T-helper 2 cell treated with Interferon-gamma antibody and Interleukin-4, amounts not matched to agents 5 μg/mL and 100 μg/mL, for 36 hours (primary cell): ENCODE measurements around the gene NHSL1.

Experiments
- DNase-seq: peaks from one replicate; pipeline ENCODE4 v3.0.0; 2021; ENCODE audit warnings: low spot score
- H3K27ac Mint-ChIP-seq: one replicate; pipeline ENCODE4 v1.8.0; 2021; ENCODE audit warnings: mild to moderate bottlenecking, mixed read lengths
- H3K27me3 Mint-ChIP-seq: one replicate; pipeline ENCODE4 v1.8.0; 2021; ENCODE audit warnings: low read depth, mixed read lengths
- H3K36me3 Mint-ChIP-seq: one replicate; pipeline ENCODE4 v1.8.0; 2021; ENCODE audit warnings: low read depth, mixed read lengths
- H3K4me1 Mint-ChIP-seq: one replicate; pipeline ENCODE4 v1.8.0; 2021; ENCODE audit warnings: low read depth, mixed read lengths
- H3K4me3 Mint-ChIP-seq: one replicate; pipeline ENCODE4 v1.8.0; 2022; ENCODE audit warnings: mild to moderate bottlenecking, moderate library complexity, mixed read lengths
- H3K9me3 Mint-ChIP-seq: one replicate; pipeline ENCODE4 v1.8.0; 2021; ENCODE audit warnings: mixed read lengths

Gene NHSL1

DNA sequence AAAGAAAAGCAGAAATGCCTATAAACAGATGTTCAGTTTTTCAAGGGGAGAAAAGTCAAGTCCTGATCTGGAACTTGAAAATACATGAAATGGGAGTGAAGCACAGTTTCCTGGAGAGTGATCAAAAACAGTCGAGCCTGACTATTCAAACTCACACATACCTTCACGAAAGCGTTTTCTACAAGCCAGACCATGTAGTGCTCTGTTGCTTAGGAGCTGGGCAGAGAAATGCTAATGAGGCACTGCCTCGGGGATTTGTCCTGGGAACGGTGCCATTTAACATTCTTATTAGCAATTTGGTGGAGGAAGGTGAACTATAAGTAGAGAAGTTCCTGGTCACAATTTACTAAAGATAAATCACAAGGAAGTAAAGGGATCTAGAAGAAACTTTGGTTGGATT lies 5.9 kb downstream of the NHSL1 start:
- Mint-ChIP-seq H3K9me3 (no peaks in the 10 kb centered on the region), H3K4me3 (no peak overlapping the region), H3K27me3 (peaks cover 45% of the 10 kb centered on the region), H3K4me1 (no peaks in the 10 kb centered on the region), H3K36me3 (no peaks in the 10 kb centered on the region), H3K27ac (no peak overlapping the region)
- no peak for DNase-seq

DNA sequence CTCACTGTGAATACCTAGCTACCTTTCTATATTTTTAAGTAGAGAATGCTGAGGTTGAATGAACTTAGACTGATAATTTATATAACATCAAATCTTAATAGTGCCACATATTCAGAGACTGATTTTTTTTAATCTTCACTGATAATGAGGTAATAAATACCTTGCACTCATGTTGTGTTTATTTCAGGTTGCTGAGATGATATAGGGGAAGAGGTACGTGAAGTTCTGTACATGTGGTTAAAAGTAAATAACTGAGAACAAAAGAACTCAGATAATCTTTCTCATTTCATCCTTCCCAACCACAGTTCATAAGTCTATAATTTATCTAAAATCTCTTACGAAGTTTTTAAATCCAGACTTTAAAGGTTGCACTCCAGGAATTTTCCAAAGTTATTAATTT lies 6.4 kb downstream of the NHSL1 start:
- H3K4me3 Mint-ChIP-seq = no peak overlapping the region
- DNase-seq = no peak
- no peaks in the 10 kb centered on the region for H3K9me3 Mint-ChIP-seq
- H3K27me3 Mint-ChIP-seq = peaks cover 40% of the 10 kb centered on the region
- no peak overlapping the region for H3K27ac Mint-ChIP-seq
- H3K36me3 Mint-ChIP-seq = no peaks in the 10 kb centered on the region
- no peaks in the 10 kb centered on the region for H3K4me1 Mint-ChIP-seq

DNA sequence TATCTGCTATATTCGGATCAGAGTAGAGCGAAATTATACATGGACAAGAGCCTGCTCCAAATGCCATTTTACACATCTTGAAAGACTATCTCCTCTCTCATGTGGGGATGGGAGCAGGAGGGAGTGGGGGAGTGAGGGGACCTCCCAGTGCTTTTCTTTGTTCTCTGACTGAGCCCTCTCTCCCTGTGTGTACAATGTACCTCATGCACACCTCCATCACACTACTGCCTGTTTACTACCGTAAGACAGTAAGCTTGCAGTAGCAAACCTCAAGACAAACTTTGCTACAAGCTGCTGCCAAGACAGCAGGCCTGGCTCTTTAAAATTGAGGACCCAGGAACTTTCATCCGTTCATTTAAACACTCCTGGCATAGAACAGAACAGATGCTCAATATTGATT lies 7.2 kb downstream of the NHSL1 start:
- Mint-ChIP-seq H3K4me1 (no peaks in the 10 kb centered on the region), H3K27me3 (peaks cover 37% of the 10 kb centered on the region), H3K27ac (no peak overlapping the region), H3K4me3 (no peak overlapping the region), H3K9me3 (no peaks in the 10 kb centered on the region), H3K36me3 (no peaks in the 10 kb centered on the region)
- no peak for DNase-seq

DNA sequence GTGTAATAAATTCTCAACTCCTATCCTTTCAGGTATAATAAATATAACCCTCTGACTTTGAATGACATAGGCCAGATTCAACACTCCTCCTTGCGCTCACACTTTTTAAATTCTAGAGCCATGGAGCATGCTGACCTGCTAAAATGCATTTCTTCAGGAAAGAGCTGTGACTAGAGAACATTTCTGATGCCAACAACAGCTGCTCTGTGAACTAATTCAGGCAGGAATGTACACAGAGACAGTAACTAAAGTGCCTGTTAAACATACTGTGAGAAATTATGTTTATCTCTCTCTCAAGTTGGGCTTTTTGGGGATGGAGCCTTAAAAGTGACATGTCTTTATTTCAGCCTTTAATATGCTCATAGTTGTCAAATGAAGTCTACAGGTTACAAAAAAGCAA lies 8.3 kb downstream of the NHSL1 start:
- no peak for DNase-seq
- peaks cover 31% of the 10 kb centered on the region for H3K27me3 Mint-ChIP-seq
- no peak overlapping the region for H3K27ac Mint-ChIP-seq
- no peaks in the 10 kb centered on the region for H3K9me3 Mint-ChIP-seq
- H3K4me1 Mint-ChIP-seq = no peaks in the 10 kb centered on the region
- no peak overlapping the region for H3K4me3 Mint-ChIP-seq
- no peaks in the 10 kb centered on the region for H3K36me3 Mint-ChIP-seq

DNA sequence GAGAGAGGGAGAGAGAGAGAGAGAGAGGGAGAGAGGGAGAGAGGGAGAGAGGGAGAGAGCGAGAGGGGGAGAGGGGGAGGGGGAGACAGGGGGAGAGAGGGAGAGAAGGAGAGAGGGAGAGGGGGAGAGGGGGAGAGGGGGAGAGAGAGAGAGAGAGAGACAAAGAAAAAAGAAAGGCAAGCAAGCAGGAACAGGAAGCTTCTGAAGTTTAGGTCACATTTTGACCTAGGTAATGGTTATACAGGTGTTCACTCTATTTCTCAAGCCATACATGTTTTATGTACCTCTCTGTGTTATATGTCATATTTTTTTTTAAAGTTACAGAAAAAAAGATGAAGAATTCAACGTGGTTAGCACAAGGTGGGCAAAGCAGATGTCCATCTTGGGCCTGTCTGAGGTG lies 9.4 kb downstream of the NHSL1 start:
- H3K9me3 Mint-ChIP-seq = no peaks in the 10 kb centered on the region
- no peak overlapping the region for H3K4me3 Mint-ChIP-seq
- peaks cover 31% of the 10 kb centered on the region for H3K27me3 Mint-ChIP-seq
- no peaks in the 10 kb centered on the region for H3K4me1 Mint-ChIP-seq
- DNase-seq = no peak
- H3K36me3 Mint-ChIP-seq = no peaks in the 10 kb centered on the region
- H3K27ac Mint-ChIP-seq = no peak overlapping the region

DNA sequence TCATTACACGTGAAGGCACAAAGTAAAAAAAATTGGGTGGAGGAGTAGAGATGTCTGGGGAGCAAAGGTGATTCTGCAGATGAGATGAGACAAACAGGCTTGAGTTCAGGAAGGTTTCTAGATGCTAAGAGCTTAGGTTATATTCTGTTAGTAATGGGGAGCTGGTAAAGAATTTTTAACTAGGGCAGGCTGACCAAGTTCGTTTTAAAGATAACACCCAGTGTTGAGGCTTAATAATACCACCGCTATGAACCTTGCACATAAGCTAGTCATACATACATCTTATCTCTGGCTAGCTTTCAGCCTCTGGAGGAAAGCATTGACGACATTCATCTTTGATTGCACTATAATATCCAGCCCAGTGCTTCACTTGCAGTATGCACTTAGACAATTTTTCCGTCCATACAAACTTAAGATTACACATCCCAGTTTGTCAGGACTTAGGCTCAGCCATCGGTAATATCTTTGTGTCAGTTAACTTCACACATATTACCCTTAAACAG lies 12.1 kb downstream of the NHSL1 start:
- no peak overlapping the region for H3K4me3 Mint-ChIP-seq
- H3K9me3 Mint-ChIP-seq = no peaks in the 10 kb centered on the region
- no peak overlapping the region for H3K27ac Mint-ChIP-seq
- H3K4me1 Mint-ChIP-seq = no peaks in the 10 kb centered on the region
- H3K27me3 Mint-ChIP-seq = peaks cover 23% of the 10 kb centered on the region
- no peak for DNase-seq
- H3K36me3 Mint-ChIP-seq = no peaks in the 10 kb centered on the region

DNA sequence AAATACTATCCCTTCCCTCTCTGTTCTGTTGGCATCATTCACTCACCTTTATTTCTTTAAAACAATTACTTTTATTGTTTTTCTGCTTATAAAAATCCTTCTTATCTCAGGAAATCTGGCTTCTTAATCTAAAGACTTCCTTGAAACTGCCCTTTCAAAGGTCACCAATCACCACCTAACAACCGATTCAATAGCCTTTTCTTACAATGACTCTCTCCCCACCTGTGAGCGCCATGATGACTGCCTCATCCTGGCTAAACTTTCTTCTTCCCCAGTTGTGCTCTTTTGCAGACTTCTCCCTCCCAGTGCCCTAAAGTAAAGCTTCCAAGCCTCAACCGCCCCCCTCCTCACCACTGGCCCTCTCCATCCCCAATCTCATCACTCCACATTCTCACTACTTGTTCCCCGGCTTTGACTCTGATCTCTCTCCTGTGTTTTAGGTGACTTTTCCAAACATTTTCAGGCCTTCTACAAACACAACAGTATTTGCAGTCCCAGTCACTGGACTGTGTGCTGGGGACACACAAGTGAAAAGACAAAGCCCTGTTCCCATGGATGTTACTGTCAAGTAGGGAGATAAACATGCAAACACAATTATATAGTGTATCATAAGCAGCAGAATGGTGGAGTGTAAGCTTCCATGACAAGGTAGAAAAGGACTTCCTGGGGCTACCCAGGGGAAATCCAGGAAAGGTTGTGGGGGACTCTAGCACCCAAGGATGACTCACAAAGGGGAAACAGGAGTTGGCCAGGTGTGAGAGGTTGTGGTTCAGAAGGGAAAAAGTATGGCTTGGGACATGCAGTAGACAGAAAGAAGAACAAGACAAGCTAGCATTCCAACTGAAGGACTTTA lies 12.8 kb downstream of the NHSL1 start:
- no peak overlapping the region for H3K27ac Mint-ChIP-seq
- H3K9me3 Mint-ChIP-seq = no peaks in the 10 kb centered on the region
- DNase-seq = no peak
- H3K36me3 Mint-ChIP-seq = no peaks in the 10 kb centered on the region
- peaks cover 19% of the 10 kb centered on the region for H3K27me3 Mint-ChIP-seq
- H3K4me1 Mint-ChIP-seq = no peaks in the 10 kb centered on the region
- H3K4me3 Mint-ChIP-seq = no peak overlapping the region

DNA sequence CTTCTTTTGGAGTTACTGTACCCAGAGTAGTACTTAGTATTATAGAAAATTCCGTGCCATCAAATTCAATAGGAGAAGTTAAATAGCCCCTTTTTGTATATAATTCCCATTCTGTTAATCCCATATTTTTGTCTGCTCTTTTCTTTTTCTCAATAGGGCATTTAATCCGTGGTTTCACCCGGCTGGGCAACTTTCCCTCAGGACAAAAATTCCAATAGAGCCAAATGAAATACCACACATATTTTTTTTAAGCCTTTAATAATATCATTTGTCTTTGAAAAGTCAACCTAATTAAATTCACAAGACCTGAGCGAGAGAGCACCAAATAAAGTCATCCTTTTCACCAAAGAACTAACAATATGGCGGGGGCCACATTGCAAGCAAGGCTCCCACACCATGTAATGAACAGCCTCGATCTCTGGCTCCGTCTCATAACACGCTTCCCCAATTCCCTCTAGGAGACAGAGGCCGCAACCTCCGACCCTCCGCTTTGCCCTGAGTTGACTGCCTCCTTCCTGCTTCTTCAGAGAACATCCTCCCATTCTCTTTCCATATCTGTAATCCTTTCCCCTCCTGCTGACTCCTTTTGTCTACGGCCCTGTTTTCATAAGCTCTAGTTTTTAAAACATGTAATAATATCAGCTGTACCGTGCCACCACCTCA lies 13.6 kb downstream of the NHSL1 start:
- H3K36me3 Mint-ChIP-seq = no peaks in the 10 kb centered on the region
- no peaks in the 10 kb centered on the region for H3K4me1 Mint-ChIP-seq
- no peak for DNase-seq
- H3K9me3 Mint-ChIP-seq = no peaks in the 10 kb centered on the region
- peaks cover 16% of the 10 kb centered on the region for H3K27me3 Mint-ChIP-seq
- no peak overlapping the region for H3K27ac Mint-ChIP-seq
- H3K4me3 Mint-ChIP-seq = no peak overlapping the region

DNA sequence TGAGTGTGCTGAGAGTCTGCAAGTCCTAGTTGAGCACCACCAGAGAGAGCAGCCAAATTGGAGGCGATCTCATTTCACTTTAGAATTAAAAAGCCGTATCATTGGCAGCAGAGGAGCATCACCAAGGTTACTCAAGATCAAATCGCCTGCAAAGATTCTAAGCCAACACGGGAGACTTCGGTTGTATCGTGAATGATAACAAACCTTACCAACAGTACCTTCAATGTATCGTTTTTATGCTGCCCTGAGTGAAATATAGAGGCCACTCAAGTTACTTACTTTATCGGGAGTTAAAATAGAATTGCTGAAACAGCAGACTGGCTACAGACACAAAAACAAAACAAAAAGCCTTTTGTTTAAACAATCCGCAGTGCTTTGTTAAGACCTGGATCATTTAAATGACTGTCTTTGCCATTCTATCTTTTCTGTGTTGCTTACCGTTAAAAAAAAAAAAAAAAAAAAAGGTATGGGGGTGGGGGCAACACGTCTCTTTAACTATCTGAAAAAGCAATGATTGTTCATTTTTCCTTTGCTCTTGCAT lies 14.2 kb downstream of the NHSL1 start:
- Mint-ChIP-seq H3K27ac (no peak overlapping the region), H3K36me3 (no peaks in the 10 kb centered on the region), H3K4me3 (no peak overlapping the region), H3K9me3 (no peaks in the 10 kb centered on the region), H3K27me3 (peaks cover 22% of the 10 kb centered on the region), H3K4me1 (no peaks in the 10 kb centered on the region)
- DNase-seq = no peak

DNA sequence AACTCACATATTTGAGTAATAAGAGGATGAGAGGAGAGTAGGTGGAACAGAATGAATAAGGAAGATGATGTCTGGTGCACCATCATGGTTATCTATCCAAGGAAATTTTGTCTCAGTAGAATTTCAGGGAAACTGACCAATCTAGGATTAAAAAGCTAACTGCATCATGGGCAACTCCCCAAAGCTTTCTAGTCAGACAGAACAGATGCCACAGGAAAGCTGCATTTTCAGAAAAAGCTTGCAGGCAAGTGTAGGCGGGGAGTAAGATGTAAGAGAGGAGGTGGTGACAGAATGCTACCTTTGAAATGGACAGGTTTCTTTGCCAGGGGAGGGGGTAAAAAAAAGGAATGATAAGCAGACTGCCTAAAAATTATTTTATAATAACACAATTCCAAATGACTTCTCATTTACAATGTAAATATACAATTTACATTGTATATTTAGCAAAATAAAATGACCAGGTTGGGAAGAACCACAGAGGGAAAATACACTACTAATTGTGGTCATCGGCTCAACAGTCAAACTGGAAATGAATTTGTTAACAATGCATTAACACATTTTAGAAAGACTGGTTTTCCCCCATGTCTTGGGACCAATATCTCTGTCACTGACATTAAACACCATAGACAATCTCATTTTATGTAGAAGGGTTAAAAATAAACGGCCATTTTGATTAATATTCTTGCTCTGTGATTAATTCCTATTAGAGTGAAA lies 15.1 kb downstream of the NHSL1 start:
- no peaks in the 10 kb centered on the region for H3K36me3 Mint-ChIP-seq
- DNase-seq = no peak
- no peak overlapping the region for H3K27ac Mint-ChIP-seq
- H3K4me3 Mint-ChIP-seq = no peak overlapping the region
- no peaks in the 10 kb centered on the region for H3K4me1 Mint-ChIP-seq
- H3K27me3 Mint-ChIP-seq = peaks cover 24% of the 10 kb centered on the region
- H3K9me3 Mint-ChIP-seq = no peaks in the 10 kb centered on the region

DNA sequence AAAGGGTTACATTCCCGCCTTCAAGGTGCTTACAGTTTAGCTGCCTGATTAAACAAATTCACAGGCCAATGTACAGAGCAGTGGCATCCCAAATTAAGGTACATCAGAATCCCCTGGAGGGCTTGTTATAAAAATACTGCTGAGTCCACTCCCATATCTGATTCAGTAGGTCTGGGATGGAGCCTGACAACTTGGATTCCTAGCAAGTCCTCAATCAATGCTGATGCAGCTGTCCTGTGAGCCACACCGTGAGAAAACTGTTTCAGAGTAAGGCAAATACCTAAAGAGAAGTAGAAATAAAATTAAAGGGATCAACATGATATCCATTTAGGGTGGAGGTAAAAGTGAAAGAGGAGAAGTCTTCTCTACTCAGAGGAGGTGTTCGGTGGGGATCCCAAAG lies 16.5 kb downstream of the NHSL1 start:
- Mint-ChIP-seq H3K27ac (no peak overlapping the region), H3K4me1 (no peaks in the 10 kb centered on the region), H3K9me3 (no peaks in the 10 kb centered on the region), H3K36me3 (no peaks in the 10 kb centered on the region), H3K4me3 (no peak overlapping the region), H3K27me3 (peaks cover 23% of the 10 kb centered on the region)
- no peak for DNase-seq

DNA sequence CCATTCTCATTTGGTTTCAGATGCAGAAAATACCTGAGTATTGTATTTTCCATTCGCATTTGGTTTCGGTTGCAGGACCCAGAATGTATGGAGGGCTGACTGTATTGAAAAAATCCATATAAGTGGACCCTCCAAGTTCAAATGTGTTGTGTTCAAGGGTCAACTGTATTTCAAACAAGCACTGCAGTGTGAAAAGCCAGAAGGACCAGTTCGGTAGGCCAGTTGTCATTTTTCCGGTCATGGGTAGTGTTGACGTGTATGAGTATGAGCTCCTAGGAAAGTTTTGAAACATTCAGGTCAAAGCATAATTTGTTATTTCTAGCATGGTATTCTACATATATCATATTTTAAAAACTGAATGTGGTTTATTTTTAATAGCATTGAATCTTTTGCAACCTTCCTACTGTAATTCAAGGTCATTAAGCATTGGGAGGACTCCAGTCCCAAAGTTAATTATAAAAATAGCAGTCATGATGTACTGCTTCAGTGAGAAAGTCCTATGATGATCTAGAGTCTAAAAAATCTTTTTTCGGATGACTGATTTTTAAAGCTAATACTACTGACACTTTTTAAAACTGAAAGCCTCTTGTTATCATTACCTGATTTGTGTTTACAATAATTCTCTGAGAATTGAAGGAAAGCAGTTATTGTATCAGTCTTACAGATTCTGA lies 18.9 kb downstream of the NHSL1 start:
- no peaks in the 10 kb centered on the region for H3K9me3 Mint-ChIP-seq
- no peak overlapping the region for H3K27ac Mint-ChIP-seq
- H3K4me1 Mint-ChIP-seq = no peaks in the 10 kb centered on the region
- peaks cover 23% of the 10 kb centered on the region for H3K27me3 Mint-ChIP-seq
- DNase-seq = no peak
- no peaks in the 10 kb centered on the region for H3K36me3 Mint-ChIP-seq
- no peak overlapping the region for H3K4me3 Mint-ChIP-seq

DNA sequence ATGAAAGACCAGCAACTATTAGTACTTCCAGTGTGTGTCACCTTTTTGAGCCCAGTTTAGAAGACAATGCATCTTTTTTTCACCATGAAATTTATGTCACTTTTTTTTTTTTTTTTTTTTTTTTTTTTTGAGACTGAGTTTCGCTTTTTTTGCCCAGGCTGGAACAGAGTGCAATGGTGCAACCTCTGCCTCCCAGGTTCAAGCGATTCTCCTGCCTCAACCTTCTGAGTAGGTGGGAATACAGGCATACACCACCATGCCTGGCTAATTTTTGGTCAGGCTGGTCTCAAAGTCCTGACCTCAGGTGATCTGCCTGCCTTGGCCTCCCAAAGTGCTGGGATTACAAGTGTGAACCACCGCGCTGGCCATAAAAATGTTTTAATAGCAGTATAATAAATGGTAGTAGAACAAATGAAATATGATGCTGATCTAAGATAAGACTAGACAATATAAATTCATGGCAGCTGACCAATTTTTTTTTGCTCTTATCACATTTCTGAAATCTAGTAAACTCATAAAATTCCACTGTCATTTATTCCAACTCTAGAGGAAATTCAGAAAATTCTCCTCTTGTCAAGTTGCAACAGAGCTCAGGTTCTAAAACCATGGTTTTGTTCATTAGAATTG lies 21.3 kb downstream of the NHSL1 start:
- H3K27ac Mint-ChIP-seq = no peak overlapping the region
- no peak for DNase-seq
- peaks cover 22% of the 10 kb centered on the region for H3K27me3 Mint-ChIP-seq
- H3K4me1 Mint-ChIP-seq = no peaks in the 10 kb centered on the region
- H3K9me3 Mint-ChIP-seq = no peaks in the 10 kb centered on the region
- H3K36me3 Mint-ChIP-seq = no peaks in the 10 kb centered on the region
- H3K4me3 Mint-ChIP-seq = no peak overlapping the region
